ENCODE measurements around the gene AHDC1.

- no peak for TF ChIP-seq ZNF404 (tag by site-specific recombination; IDR thresholded peaks at IDR 0.05)
- no peak for TF ChIP-seq HOXA7 (CRISPR knock-in tag; IDR thresholded peaks at IDR 0.05; ENCODE audit: borderline replicate concordance)
- no peak for TF ChIP-seq SP7 (tag by site-specific recombination; IDR thresholded peaks at IDR 0.05)
These were observed 99.1 kb downstream of the AHDC1 start for GRCh38 chr1:27504588-27505419.
